Measurements from ENCODE around the gene NEUROD6. TPM values are rescaled to one million over a fixed set of nuclear protein-coding genes. Genes with fewer than 3 reads are reported as not detected.

Gene NEUROD6
- total RNA-seq, 1 donor from 2014 or later: not detected

DNA sequence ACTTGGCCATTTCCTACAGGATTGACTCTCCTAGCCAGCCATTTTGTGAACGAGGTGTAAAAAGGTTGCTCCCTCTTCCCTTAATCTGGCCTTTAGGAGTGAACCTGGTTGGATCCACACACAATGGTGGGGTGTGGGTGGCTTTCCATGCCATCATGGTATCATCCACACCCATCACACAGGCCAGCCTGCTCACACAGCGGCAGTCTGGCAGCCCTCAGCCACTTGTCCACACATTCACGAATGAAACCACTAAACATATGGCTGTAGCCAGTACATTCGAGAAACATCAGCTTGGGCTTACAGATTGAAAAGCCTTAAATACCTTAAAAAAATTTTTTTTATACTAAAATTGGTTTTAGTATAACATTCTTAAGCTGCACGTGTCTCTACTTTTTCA lies 31.9 kb downstream of the NEUROD6 start:
- TF ChIP-seq, protein P1, sequence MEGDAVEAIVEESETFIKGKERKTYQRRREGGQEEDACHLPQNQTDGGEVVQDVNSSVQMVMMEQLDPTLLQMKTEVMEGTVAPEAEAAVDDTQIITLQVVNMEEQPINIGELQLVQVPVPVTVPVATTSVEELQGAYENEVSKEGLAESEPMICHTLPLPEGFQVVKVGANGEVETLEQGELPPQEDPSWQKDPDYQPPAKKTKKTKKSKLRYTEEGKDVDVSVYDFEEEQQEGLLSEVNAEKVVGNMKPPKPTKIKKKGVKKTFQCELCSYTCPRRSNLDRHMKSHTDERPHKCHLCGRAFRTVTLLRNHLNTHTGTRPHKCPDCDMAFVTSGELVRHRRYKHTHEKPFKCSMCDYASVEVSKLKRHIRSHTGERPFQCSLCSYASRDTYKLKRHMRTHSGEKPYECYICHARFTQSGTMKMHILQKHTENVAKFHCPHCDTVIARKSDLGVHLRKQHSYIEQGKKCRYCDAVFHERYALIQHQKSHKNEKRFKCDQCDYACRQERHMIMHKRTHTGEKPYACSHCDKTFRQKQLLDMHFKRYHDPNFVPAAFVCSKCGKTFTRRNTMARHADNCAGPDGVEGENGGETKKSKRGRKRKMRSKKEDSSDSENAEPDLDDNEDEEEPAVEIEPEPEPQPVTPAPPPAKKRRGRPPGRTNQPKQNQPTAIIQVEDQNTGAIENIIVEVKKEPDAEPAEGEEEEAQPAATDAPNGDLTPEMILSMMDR (IDR thresholded peaks at IDR 0.05; ENCODE audit: partially characterized antibody, unreplicated experiment): no peak
- no peak overlapping the region for H3K27ac Mint-ChIP-seq (ENCODE audit: unreplicated experiment)
- no peaks in the 10 kb centered on the region for H3K36me3 Mint-ChIP-seq (ENCODE audit: unreplicated experiment)
- no peak for DNase-seq
- no peak overlapping the region for H3K4me3 Mint-ChIP-seq (ENCODE audit: unreplicated experiment)
- peaks cover 1% of the 10 kb centered on the region for H3K27me3 Mint-ChIP-seq (ENCODE audit: unreplicated experiment)
- peaks cover 2% of the 10 kb centered on the region for H3K9me3 Mint-ChIP-seq (ENCODE audit: unreplicated experiment)
- peaks cover 42% of the 10 kb centered on the region for H3K4me1 Mint-ChIP-seq (ENCODE audit: low read depth, unreplicated experiment)

DNA sequence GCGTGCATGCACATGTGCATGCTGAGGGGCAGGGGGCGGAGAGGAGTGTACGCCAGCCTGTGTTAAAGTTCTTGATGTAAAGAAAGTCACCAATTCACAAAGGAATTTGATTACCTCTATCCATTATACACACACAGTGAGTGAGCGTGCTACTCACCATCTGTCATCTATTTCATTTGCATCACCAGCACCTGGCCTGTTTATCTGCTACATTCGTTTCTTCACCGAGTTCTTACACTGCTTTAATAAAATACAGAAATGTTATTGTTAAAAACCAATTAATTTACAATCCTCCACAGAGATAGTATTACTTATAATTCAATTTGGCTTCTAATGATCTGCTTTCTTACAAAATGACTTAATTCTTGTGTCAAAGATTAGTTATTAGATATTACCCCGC lies 32.6 kb downstream of the NEUROD6 start:
- H3K27ac Mint-ChIP-seq (ENCODE audit: unreplicated experiment): peak overlapping the region; percentile 55
- peaks cover 1% of the 10 kb centered on the region for H3K27me3 Mint-ChIP-seq (ENCODE audit: unreplicated experiment)
- no peak for DNase-seq
- no peaks in the 10 kb centered on the region for H3K36me3 Mint-ChIP-seq (ENCODE audit: unreplicated experiment)
- H3K4me3 Mint-ChIP-seq (ENCODE audit: unreplicated experiment): peak overlapping the region; percentile 23
- H3K4me1 Mint-ChIP-seq (ENCODE audit: low read depth, unreplicated experiment): peaks cover 42% of the 10 kb centered on the region
- TF ChIP-seq, protein P1 (IDR thresholded peaks at IDR 0.05; ENCODE audit: partially characterized antibody, unreplicated experiment): no peak
- H3K9me3 Mint-ChIP-seq (ENCODE audit: unreplicated experiment): peaks cover 3% of the 10 kb centered on the region

DNA sequence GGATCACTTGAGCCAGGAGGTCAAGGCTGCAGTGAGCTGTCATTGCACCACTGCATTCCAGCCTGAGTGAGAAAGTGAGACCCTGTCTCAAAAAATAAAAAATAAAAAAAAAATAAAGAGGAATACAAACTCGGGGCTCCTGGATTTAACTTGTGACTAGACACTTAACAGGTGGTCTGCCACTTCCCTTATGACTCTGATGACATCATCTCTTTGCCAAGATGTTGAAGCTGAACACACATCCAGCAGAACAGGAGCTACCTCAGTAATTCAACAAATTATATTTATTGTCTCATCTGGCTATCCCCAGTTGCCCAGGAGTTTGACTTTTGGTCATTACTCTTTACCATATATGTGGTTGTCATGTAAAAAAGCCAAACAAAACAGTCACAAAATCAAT lies 35.3 kb downstream of the NEUROD6 start:
- Mint-ChIP-seq H3K36me3 (ENCODE audit: unreplicated experiment) (no peaks in the 10 kb centered on the region), H3K4me1 (ENCODE audit: low read depth, unreplicated experiment) (peaks cover 36% of the 10 kb centered on the region), H3K27ac (ENCODE audit: unreplicated experiment) (peak overlapping the region; percentile 50), H3K27me3 (ENCODE audit: unreplicated experiment) (peaks cover 1% of the 10 kb centered on the region), H3K9me3 (ENCODE audit: unreplicated experiment) (peaks cover 3% of the 10 kb centered on the region), H3K4me3 (ENCODE audit: unreplicated experiment) (peak overlapping the region; percentile 18)
- TF ChIP-seq, protein P1 (IDR thresholded peaks at IDR 0.05; ENCODE audit: partially characterized antibody, unreplicated experiment): no peak
- DNase-seq: no peak

DNA sequence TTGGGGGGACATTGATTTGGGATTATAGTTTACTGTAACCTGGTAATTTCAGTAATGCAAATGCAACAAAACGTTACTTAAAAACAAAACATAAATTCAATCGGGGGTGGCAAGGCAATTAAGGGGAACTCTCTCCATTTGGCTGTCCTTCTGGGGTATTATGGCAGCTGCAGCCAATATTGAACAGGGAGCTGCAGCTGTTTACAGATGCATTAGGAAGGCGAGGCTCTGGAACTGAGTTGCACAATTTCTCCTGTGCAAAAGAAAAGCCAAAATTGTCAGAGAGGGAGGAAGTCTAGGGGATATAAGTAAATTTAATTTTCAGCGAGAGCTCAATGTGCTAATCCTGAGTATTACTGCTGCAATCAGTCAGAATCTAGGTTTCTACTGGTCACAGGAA lies 36.1 kb downstream of the NEUROD6 start:
- Mint-ChIP-seq H3K9me3 (ENCODE audit: unreplicated experiment) (peaks cover 3% of the 10 kb centered on the region), H3K4me3 (ENCODE audit: unreplicated experiment) (no peak overlapping the region), H3K27me3 (ENCODE audit: unreplicated experiment) (peaks cover 1% of the 10 kb centered on the region), H3K36me3 (ENCODE audit: unreplicated experiment) (no peaks in the 10 kb centered on the region), H3K27ac (ENCODE audit: unreplicated experiment) (no peak overlapping the region), H3K4me1 (ENCODE audit: low read depth, unreplicated experiment) (peaks cover 29% of the 10 kb centered on the region)
- DNase-seq: no peak
- TF ChIP-seq, protein P1 (IDR thresholded peaks at IDR 0.05; ENCODE audit: partially characterized antibody, unreplicated experiment): no peak

DNA sequence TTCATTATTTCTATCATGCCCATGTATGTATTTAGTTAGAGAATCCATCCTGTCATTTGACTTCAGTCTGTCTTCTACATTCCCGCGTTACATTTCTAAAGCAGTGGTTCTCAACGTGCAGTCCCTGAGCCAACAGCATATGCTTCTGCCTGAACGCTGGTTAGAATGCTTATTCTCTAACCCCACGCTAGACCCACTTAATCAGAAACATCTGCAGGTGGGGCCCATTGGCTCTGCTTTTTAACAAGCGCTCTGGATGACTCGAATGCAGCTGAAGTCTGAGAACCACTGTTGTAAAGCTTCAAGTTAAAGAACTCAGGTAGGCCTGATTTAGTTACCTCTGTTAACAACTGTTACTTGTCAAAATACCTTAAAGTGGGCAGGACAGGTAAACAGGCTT lies 38.2 kb downstream of the NEUROD6 start:
- H3K27ac Mint-ChIP-seq (ENCODE audit: unreplicated experiment): no peak overlapping the region

More for the DNA sequence above, 38.2 kb downstream of the NEUROD6 start:
- H3K4me1 Mint-ChIP-seq (ENCODE audit: low read depth, unreplicated experiment): peaks cover 16% of the 10 kb centered on the region
- no peak for DNase-seq
- no peaks in the 10 kb centered on the region for H3K36me3 Mint-ChIP-seq (ENCODE audit: unreplicated experiment)
- no peak overlapping the region for H3K4me3 Mint-ChIP-seq (ENCODE audit: unreplicated experiment)
- H3K27me3 Mint-ChIP-seq (ENCODE audit: unreplicated experiment): peaks cover 1% of the 10 kb centered on the region
- peaks cover 3% of the 10 kb centered on the region for H3K9me3 Mint-ChIP-seq (ENCODE audit: unreplicated experiment)
- TF ChIP-seq, protein P1 (IDR thresholded peaks at IDR 0.05; ENCODE audit: partially characterized antibody, unreplicated experiment): no peak
